Smooth muscle cell (in vitro differentiated cells): Measurements from ENCODE around the gene MED25. TPM values are rescaled to one million over a fixed set of nuclear protein-coding genes. Genes with fewer than 3 reads are reported as not detected.

Source experiments
- DNase-seq: peaks from one replicate; lab custom pipeline; 2025; ENCODE audit not compliant: unreplicated experiment; lab: John Stamatoyannopoulos, UW
- H2AFZ ChIP-seq: fragments of 200-600 bp; sonication (generic); 2 replicates; pipeline ENCODE4 v1.6.0; 2016; ENCODE audit warnings: antibody characterized with exemption, low read depth, mild to moderate bottlenecking
- H3F3A ChIP-seq: fragments of 200-600 bp; sonication (generic); 2 replicates; pipeline ENCODE4 v1.6.0; 2017; ENCODE audit warnings: antibody characterized with exemption, low read depth
- H3K27ac ChIP-seq: fragments of 200-600 bp; sonication (generic); 2 replicates; pipeline ENCODE4 v1.5.1; 2016; ENCODE audit warnings: low read depth, mild to moderate bottlenecking
- H3K27me3 ChIP-seq: fragments of 200-600 bp; sonication (generic); 2 replicates; pipeline ENCODE4 v1.6.1; 2016; ENCODE audit warnings: low read depth, mild to moderate bottlenecking
- H3K36me3 ChIP-seq: fragments of 200-600 bp; sonication (generic); 2 replicates; pipeline ENCODE4 v1.5.1; 2016; ENCODE audit warnings: low read depth
- H3K4me1 ChIP-seq: fragments of 200-600 bp; sonication (generic); 2 replicates; pipeline ENCODE4 v1.5.1; 2016; ENCODE audit warnings: low read depth
- H3K4me2 ChIP-seq: fragments of 200-600 bp; sonication (generic); 2 replicates; pipeline ENCODE4 v1.6.0; 2016; ENCODE audit warnings: mild to moderate bottlenecking
- H3K4me3 ChIP-seq: fragments of 200-600 bp; sonication (generic); 2 replicates; pipeline ENCODE4 v1.5.1; 2016; ENCODE audit warnings: mild to moderate bottlenecking
- H3K79me2 ChIP-seq: fragments of 200-600 bp; sonication (generic); 2 replicates; pipeline ENCODE4 v1.6.0; 2016; ENCODE audit warnings: low read depth, mild to moderate bottlenecking
- H3K9ac ChIP-seq: fragments of 200-600 bp; sonication (generic); 2 replicates; pipeline ENCODE4 v1.6.0; 2016; ENCODE audit warnings: low read depth
- H3K9me3 ChIP-seq: fragments of 200-600 bp; sonication (generic); replicated peaks from 2 replicates; pipeline ENCODE4 v1.5.1; 2016; ENCODE audit warnings: low read depth
- H4K20me1 ChIP-seq: fragments of 200-600 bp; sonication (generic); 2 replicates; pipeline ENCODE4 v1.6.0; 2016; ENCODE audit warnings: low read depth
- CTCF ChIP-seq: fragments of 200-600 bp; sonication (generic); IDR thresholded peaks from 2 replicates; pipeline ENCODE4 v1.5.1; 2017; ENCODE audit warnings: borderline replicate concordance, mild to moderate bottlenecking, antibody characterized with exemption; ENCODE audit not compliant: insufficient read depth, poor library complexity, severe bottlenecking
- WGBS: methylation state at CpG from one replicate; pipeline ENCODE4 v1.1.7; 2016; ENCODE audit warnings: low lambda C conversion rate; 5-methylcytosine and 5-hydroxymethylcytosine counted together
- polyA plus RNA-seq: library from polyadenylated mRNA; unstranded; fragments of >200 nt; fragmentation: Nextera tagmentation; extraction: Ambion mirVana; gene quantifications from 2 replicates; pipeline ENCODE4 v1.2.1, GENCODE V29; 2016
- total RNA-seq: library from RNA; depleted of rRNA; stranded (reverse); fragments of >200 nt; gene quantifications from 2 replicates; pipeline ENCODE4 v1.2.3, GENCODE V29; 2014

The MED25 gene
- total and polyA plus RNA-seq, 2 experiments from 2014 or later: 20.4 to 34.1 TPM

- no peaks in the 10 kb centered on the region for H3K9me3 ChIP-seq
- peak; percentile 49 for DNase-seq
These were observed 57.9 kb downstream of the MED25 start for GRCh38 chr19:49875857-49876421.

GRCh38 chr19:49876422-49877019 lies 58.4 kb downstream of the MED25 start:
- Histone ChIP-seq H3K27ac (peak overlapping the region; percentile 96), H3K4me2 (peak overlapping the region; percentile 96), H3K36me3 (no peaks in the 10 kb centered on the region), H4K20me1 (peaks cover 5% of the 10 kb centered on the region), H3K9ac (peak overlapping the region; percentile 95), H3K4me1 (peaks cover 12% of the 10 kb centered on the region), H3K4me3 (peak overlapping the region; percentile 72), H3K27me3 (no peaks in the 10 kb centered on the region), H3F3A (peaks cover 3% of the 10 kb centered on the region), H2AFZ (peak overlapping the region; percentile 64), H3K9me3 (no peaks in the 10 kb centered on the region), H3K79me2 (peaks cover 25% of the 10 kb centered on the region)
- WGBS: under 1% methylated on average over 38 of the region's 46 CpGs
- no peak for TF ChIP-seq CTCF
- DNase-seq: peak; percentile 99

More at GRCh38 chr19:49875857-49876421, 57.9 kb downstream of the MED25 start:
- H3K36me3 ChIP-seq: no peaks in the 10 kb centered on the region
- H3K79me2 ChIP-seq: peaks cover 25% of the 10 kb centered on the region
- peak overlapping the region; percentile 72 for H3K4me3 ChIP-seq
- peaks cover 12% of the 10 kb centered on the region for H3K4me1 ChIP-seq
- H3K27me3 ChIP-seq: no peaks in the 10 kb centered on the region
- peaks cover 5% of the 10 kb centered on the region for H4K20me1 ChIP-seq
- H3K4me2 ChIP-seq: peak overlapping the region; percentile 96
- TF ChIP-seq CTCF: no peak
- H3K27ac ChIP-seq: peak overlapping the region; percentile 96
- H3F3A ChIP-seq: peaks cover 3% of the 10 kb centered on the region
- WGBS: 2% methylated on average over 22 of the region's 28 CpGs
- peak overlapping the region; percentile 95 for H3K9ac ChIP-seq
- H2AFZ ChIP-seq: no peak overlapping the region

- Histone ChIP-seq H3F3A (peaks cover 3% of the 10 kb centered on the region), H2AFZ (peak within 1 kb of the TSS; percentile 71), H3K9me3 (no peaks in the 10 kb centered on the region), H3K4me1 (peaks cover 12% of the 10 kb centered on the region), H3K4me3 (peak within 1 kb of the TSS; percentile 72), H3K79me2 (peaks cover 25% of the 10 kb centered on the region), H3K9ac (peak within 1 kb of the TSS; percentile 95), H3K4me2 (peak within 1 kb of the TSS; percentile 96), H3K27ac (peak within 1 kb of the TSS; percentile 96), H4K20me1 (peaks cover 5% of the 10 kb centered on the region), H3K36me3 (no peaks in the 10 kb centered on the region), H3K27me3 (no peaks in the 10 kb centered on the region)
- no peak for TF ChIP-seq CTCF
- WGBS: 1% methylated on average over 61 of the region's 61 CpGs
- DNase-seq: peak; percentile 99
These were observed 59.2 kb downstream of the MED25 start, which contains the start of the genes AKT1S1 and TBC1D17 for GRCh38 chr19:49877020-49877878. Gene AKT1S1, minus strand, starts transcription at chr19:49877355. Its CDS starts 4,060 bp downstream, at chr19:49873295. Gene TBC1D17, plus strand, starts transcription at chr19:49877702. Its CDS starts 22 bp downstream, at chr19:49877724.
